RWPE1 (cell line): ENCODE results near the gene UGT2B17.
A peak's percentile ranks its signal among the peaks of the same experiment; 100 is the strongest.
"Not testable (repeated sequence)": the region's sequence is repeated elsewhere in the genome, so short reads cannot be mapped to it uniquely, and the experiment has no call there.

Experiments
- CTCF ChIA-PET: fragments of 350-600 bp; sonication (Branson Sonifier 250); formaldehyde crosslinking; extraction: SDS; loops from one replicate; lab custom pipeline; 2021; lab: Yijun Ruan, JAX
- POLR2A ChIA-PET: fragments of 400-600 bp; formaldehyde crosslinking; extraction: SDS; loops from one replicate; lab custom pipeline; 2020; ENCODE audit warnings: antibody characterized with exemption; ENCODE audit not compliant: low non-redundant PET; lab: Yijun Ruan, JAX
- DNase-seq: peaks from one replicate; pipeline ENCODE4 v3.0.0; 2012; ENCODE audit warnings: low spot score
- H3K27ac ChIP-seq: fragments of 450-650 bp; 2 replicates; pipeline ENCODE4 v1.5.1; 2017
- TF ChIP-seq, protein P1 (sequence below): fragments of 450-650 bp; conservative IDR thresholded peaks from 2 replicates; pipeline ENCODE4 v1.5.1; 2017; ENCODE audit warnings: low read depth, mild to moderate bottlenecking

Gene UGT2B17

DNA sequence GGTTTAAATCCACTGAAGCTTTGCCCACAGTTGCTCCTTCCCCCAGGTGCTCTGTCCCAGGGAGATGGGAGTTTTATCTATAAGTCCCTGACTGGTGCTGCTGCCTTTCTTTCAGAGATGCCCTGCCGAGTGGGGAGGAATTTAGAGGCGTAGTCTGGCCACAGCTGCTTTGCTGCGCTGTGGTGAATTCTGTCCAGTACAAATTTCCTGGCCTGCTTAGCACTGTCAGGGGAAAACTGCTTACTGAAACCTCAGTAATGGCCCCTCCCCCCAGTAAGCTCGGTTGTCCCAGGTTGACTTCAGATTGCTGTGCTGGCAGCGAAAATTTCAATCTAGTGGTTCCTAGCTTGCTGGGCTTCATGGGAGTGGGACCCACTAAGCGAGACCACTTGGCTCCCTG lies 40.1 kb downstream of the UGT2B17 start:
- ChIA-PET CTCF (no interaction called here), POLR2A (no interaction called here)
- no peak for DNase-seq
- H3K27ac ChIP-seq = no peak overlapping the region
- TF ChIP-seq, protein P1, sequence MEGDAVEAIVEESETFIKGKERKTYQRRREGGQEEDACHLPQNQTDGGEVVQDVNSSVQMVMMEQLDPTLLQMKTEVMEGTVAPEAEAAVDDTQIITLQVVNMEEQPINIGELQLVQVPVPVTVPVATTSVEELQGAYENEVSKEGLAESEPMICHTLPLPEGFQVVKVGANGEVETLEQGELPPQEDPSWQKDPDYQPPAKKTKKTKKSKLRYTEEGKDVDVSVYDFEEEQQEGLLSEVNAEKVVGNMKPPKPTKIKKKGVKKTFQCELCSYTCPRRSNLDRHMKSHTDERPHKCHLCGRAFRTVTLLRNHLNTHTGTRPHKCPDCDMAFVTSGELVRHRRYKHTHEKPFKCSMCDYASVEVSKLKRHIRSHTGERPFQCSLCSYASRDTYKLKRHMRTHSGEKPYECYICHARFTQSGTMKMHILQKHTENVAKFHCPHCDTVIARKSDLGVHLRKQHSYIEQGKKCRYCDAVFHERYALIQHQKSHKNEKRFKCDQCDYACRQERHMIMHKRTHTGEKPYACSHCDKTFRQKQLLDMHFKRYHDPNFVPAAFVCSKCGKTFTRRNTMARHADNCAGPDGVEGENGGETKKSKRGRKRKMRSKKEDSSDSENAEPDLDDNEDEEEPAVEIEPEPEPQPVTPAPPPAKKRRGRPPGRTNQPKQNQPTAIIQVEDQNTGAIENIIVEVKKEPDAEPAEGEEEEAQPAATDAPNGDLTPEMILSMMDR = no peak

DNA sequence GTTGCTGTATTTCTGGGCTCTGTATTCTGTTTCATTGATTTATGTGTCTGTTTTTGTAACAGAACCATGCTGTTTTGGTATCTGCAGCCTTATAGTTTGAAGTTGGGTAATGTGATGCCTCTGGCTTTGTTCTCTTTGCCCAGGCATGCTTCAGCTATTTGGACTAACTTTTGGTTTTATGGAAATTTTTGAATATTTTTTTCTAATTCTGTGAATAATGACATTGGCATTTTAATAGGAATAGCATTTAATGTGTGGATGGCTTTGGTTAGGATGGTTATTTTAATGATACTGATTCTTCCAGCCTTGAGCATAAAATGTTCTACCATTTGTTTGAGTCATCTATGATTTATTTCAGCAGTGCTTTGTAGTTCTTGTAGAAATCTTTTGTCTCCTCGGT lies 53.9 kb downstream of the UGT2B17 start:
- DNase-seq, CTCF ChIA-PET, H3K27ac ChIP-seq, POLR2A ChIA-PET: not testable (repeated sequence)

DNA sequence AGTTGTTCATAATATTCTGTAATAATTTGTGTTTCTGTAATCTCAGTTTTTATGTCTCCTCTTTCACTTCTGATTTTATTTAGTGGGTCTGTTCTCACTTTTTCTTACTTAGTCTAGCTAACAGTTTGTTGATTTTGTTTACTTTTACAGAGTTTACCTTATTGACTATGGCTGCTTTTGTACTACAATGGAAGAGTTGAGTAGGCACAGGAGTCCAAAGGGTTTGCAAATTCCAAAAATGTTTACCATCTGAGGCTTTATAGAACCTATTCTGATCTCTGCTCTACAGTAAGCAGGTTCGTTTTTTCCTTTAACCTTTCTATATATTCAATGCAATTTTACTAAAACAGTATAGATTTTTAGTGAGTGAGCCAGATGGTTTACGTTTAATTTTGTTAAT lies 55.1 kb downstream of the UGT2B17 start:
- POLR2A ChIA-PET = no interaction called here
- TF ChIP-seq, protein P1 = no peak
- H3K27ac ChIP-seq = no peak overlapping the region
- CTCF ChIA-PET = no interaction called here
- no peak for DNase-seq

DNA sequence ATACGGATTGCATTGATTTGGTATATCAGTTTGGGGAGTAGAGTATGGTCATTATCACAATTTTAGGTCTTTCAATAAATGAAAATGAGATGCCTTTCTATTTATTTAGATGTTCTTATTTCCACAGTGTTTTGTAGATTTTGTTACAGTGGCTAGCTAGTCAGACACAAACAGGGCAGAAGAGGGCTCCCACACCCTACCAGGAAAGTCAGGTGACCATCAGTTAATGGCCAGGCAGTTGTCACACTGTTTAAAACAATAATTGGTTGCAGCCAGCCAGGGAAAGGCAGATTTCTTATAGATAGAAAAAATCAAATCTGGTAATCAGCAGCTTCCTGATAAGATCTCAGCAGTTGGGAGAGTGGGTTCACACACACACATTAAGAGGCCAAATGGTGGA lies 57.2 kb downstream of the UGT2B17 start:
- TF ChIP-seq, protein P1 = no peak
- CTCF ChIA-PET = no interaction called here
- H3K27ac ChIP-seq = no peak overlapping the region
- no peak for DNase-seq
- POLR2A ChIA-PET = no interaction called here

DNA sequence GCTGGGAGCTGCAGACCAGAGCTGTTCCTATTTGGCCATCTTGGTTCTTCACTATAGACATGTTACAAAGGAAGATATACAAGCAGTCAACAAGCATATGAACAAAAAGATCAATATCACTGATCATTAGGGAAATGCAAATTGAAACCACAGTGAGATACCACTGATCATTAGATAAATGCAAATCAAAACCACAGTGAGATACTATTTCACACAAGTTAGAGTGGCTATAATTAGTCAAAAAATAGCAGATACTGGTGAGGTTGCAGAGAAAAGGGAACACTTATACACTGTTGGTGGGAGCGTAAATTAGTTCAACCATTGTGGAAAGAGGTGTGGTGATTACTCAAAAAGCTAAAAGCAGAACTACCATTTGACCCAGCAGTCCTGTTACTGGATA lies 70.7 kb downstream of the UGT2B17 start:
- DNase-seq, CTCF ChIA-PET, H3K27ac ChIP-seq, POLR2A ChIA-PET: not testable (repeated sequence)

DNA sequence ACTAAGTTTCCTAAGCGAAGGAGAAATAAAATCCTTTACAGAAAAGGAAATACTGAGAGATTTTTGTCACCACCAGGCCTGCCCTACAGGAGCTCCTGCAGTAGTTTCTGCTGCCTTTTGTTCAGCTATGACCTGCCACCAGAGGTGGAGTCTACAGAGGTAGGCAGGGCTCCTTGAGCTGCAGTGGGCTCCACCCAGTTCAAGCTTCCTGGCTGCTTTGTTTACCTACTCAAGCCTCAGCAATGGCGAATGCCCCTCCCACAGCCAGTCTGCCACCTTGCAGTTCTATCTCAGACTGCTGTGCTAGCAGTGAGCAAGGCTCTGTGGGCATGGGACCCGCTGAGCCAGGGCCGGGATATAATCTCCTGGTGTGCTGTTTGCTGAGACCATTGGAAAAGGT lies 71.3 kb downstream of the UGT2B17 start:
- CTCF ChIA-PET, H3K27ac ChIP-seq, DNase-seq, POLR2A ChIA-PET: not testable (repeated sequence)

DNA sequence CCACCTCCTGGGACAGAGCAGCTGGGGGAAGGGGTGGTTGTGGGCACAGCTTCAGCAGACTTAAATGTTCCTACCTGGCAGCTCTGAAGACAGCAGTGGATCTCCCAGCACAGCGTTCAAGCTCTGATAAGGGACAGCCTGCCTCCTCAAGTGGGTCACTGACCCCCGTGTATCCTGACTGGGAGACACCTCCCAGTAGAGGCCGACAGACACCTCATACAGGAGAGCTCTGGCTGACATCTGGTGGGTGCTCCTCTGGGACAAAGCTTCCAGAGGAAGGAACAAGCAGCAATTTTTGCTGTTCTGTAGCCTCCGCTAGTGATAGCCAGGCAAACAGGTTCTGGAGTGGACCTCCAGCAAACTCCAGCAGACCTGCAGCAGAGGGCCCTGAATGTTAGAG lies 72.7 kb downstream of the UGT2B17 start:
- DNase-seq, H3K27ac ChIP-seq, POLR2A ChIA-PET: not testable (repeated sequence)
- CTCF ChIA-PET = interaction anchor here (0.7 kb wide), 1 partner anchor 513 kb away, joined by 3 read pairs; no protein-coding TSS in a partner anchor

DNA sequence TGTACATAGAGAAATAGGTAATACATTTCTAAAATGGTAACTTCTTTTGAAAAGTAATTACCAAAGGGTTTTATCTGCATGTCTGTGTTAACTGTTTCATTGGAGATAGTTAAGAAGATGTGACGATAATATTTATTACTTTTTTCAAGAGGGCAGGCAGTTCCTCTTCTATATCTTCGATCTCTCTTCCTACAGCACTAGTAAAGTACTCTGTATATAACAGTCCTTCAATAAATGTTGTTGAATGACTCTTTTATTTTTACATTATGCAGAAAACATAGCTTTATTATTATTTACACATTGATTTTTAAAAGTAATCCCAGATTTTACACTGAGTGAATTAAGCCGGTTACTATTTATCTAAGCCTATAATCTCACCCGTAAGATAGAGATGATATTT lies 77.1 kb downstream of the UGT2B17 start:
- ChIA-PET POLR2A (no interaction called here), CTCF (interaction anchor here (0.6 to 2.1 kb wide), 7 partner anchors 70 to 1118 kb away, joined by 3 to 8 read pairs (median 3); no protein-coding TSS in a partner anchor)
- no peak overlapping the region for H3K27ac ChIP-seq
- DNase-seq = no peak
- TF ChIP-seq, protein P1 = no peak

DNA sequence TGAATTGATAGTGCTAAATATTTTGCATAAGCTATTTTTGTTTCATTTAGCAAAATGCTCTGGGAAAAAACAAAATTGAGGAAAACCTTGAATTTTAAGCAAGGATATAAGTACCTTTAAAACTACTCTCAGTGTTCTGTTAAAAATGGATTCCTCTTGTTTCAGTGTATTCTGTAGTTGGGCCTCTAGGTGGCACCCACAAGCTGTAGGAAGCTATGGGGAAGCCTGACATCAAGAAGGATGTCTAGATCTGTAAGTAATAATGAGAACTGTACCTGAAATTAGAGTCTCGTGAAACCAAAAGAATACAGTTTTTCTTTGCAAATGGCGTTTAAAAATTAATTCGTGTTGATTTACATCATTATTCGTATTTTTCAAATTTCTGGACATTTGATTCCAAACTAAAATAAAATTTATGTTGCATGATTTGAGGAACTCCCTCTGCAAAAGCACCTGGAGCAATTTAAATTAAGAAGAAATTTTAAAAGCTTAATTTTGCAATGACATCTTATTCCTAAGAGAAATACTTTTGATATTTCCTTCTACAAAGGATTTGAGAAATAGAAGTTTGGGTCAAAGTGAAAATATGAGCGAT lies 77.6 kb downstream of the UGT2B17 start:
- ChIA-PET CTCF (interaction anchor here (0.6 to 2.1 kb wide), 12 partner anchors 14 to 1571 kb away, joined by 3 to 8 read pairs (median 3); no protein-coding TSS in a partner anchor), POLR2A (no interaction called here)
- TF ChIP-seq, protein P1 = peak; percentile 87
- peak; percentile 29 for DNase-seq
- H3K27ac ChIP-seq = no peak overlapping the region
